Stimulated activated CD8-positive, alpha-beta memory T cell treated with anti-CD3 and anti-CD28 coated beads, Interleukin-15, amount 100 ng/mL, for 1 hour (primary cell): ENCODE data around the gene GNB5.
A peak's percentile ranks its signal among the peaks of the same experiment; 100 is the strongest.
"Not testable (repeated sequence)": the region's sequence is repeated elsewhere in the genome, so short reads cannot be mapped to it uniquely, and the experiment has no call there.

ENCODE experiments used
- DNase-seq: peaks from one replicate; pipeline ENCODE4 v3.0.0-alpha.2; 2020; ENCODE audit warnings: low read depth

Gene GNB5

DNA sequence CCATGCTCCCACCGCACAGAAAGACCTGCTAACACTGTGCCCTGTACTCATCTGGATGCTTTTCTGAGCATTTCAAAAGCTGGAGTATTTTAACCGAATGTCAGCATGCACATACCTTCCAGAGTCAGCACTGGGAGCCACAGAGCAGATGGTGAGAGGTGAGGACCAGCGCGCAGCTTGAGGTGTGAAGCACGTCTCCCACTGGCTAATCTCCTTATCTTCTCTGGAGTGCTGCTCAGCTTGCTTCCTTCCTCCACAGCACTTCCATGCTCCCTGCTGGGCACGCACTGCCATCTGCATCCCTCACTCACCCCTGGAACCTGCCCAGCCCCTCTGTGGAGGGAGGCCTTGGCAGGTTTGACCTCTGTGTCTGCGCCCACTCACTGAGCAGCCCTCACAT, at the start of gene GNB5:
Gene GNB5 (minus strand): TSS at position 186 of the 400 bp plus-strand sequence. CDS start 6,716 bp downstream, outside the sequence.
- no peak for DNase-seq

GRCh38 chr15:52240166-52240565, 49.0 kb upstream of the GNB5 start:
- no peak for DNase-seq

DNA sequence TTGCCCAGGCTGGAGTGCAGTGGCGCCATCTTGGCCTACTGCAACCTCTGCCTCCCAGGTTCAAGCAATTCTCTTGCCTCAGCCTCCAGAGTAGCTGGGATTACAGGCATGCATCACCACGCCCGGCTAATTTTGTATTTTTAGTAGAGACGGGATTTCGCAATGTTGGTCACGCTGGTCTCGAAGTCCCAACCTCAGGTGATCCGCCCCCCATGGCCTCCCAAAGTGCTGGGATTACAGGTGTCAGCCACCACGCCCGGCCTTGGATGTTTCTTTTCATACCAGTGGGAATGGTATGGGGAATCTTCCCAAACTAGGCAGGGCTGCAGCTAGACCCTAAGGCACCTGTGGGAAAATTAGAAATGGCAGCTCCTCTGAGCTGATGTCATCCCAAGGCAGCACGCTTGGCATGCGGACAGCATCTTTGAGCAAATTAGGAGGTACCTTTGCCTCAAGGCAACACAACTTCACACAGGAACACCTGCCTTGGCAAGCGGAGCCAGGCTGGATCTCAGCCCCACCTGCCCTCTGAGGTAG, 47.9 kb upstream of the GNB5 start:
- DNase-seq, result not testable (repeated sequence)

DNA sequence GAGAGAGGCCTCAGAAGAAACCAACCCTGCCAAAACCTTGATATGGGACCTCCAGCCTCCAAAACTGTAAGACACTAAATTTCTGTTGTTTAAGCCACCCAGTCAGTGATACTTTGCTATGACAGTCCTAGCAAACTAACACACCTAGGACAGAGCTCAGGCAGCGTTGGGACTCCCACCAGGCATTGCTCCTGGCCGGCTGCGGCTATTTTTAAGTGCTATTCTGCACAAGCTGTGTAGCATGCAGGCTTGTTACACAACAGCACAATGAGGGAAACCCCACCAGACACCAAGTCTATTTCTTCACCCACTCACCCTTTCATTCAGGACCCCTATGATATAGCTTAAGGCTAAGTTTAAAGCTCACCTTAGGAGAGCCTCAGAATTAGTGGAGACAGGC, 47.0 kb upstream of the GNB5 start:
- DNase-seq, result no peak

GRCh38 chr15:52236013-52236412, 44.8 kb upstream of the GNB5 start:
- no peak for DNase-seq

- no peak for DNase-seq
These were observed 43.7 kb upstream of the GNB5 start for GRCh38 chr15:52234596-52235541.

GRCh38 chr15:52233405-52233804, 42.2 kb upstream of the GNB5 start:
- DNase-seq, result no peak

DNA sequence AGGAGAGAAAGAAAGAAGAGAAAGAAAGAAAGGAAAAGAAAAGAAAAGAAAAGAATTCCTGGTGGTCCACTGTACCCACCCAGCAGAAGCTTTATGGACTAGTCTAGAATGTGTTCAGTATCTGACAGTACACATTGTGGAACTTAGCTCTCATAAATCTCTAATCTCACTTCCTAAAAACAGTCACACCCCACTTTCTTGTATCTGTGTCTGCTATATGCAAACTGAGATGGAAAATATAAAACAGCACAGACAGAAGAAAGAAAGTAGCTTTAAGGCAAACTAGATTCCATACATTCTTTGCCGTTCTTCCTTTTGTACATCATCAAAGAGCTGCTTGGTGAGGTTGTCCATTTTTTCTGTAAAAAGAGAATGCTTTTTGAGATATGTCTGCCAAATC, 41.1 kb upstream of the GNB5 start:
- DNase-seq, result no peak

GRCh38 chr15:52230073-52230472, 38.9 kb upstream of the GNB5 start:
- no peak for DNase-seq

- DNase-seq, result no peak
These were observed 37.7 kb upstream of the GNB5 start for GRCh38 chr15:52228921-52229320.

DNA sequence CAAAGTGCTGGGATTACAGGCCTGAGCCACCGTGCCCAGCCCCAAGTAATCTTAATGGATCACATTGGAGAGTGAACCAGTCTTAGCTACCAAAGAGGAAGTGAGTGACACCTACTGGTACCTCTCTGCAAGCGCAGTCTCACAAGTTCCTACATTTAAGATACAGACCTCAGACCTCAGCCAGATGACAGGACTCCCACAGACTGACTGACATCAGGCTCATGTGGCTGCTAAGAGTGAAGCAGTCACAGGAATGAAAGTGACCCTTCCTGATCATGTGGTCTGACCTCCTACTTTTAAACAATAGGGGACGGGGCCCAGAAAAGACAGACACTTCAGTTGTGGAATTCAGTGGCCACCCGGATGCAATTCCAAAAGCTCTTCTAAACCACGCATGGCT, 36.3 kb upstream of the GNB5 start:
- DNase-seq, result peak; percentile 49

GRCh38 chr15:52225230-52225629, 34.0 kb upstream of the GNB5 start:
- DNase-seq, result no peak

- DNase-seq, result no peak
These were observed 33.0 kb upstream of the GNB5 start for GRCh38 chr15:52224211-52224610.

- no peak for DNase-seq
These were observed 30.5 kb upstream of the GNB5 start for GRCh38 chr15:52221730-52222129.

- DNase-seq, result no peak
These were observed 29.9 kb upstream of the GNB5 start for GRCh38 chr15:52220937-52221660.

GRCh38 chr15:52220251-52220650, 29.1 kb upstream of the GNB5 start:
- DNase-seq, result no peak

DNA sequence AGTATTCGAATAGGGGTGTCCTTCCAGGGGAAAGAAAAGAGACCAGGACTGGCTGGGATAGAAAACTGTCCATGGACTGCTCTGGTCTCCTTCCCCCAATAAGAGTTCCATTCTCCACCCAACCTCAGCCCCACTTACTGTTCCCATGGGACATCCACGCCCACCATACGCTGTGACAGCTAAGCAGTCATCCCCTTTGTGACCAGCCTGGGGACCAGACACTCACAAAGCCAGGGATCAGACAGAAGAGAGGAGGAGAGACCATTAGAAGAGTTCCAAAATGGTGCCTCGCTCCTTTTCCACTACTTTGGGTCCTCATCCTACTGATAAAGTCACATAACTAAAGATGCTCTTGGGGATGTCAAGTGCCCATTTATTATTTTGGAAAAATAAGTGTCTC, 27.6 kb upstream of the GNB5 start:
- no peak for DNase-seq

GRCh38 chr15:52218371-52218770, 27.2 kb upstream of the GNB5 start:
- no peak for DNase-seq

DNA sequence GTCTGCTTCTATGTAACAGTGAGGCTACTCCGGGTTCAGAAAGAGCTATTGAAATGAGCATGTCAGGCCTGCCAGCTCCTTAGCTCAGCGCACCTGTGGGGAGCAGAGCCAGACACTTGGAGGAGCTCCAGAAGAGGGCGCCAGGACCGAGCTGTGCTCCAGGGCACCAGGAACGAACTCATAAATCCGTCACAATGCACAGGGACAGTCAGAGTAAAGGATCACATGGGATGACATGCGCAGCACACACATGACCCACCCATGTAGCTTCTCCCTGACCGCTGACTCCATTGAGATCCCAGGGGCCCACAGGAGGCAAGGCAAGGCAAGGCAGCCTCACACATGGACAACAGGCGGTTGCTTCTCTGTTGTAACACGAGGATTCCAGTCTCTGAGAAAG, 26.0 kb upstream of the GNB5 start:
- DNase-seq, result no peak

DNA sequence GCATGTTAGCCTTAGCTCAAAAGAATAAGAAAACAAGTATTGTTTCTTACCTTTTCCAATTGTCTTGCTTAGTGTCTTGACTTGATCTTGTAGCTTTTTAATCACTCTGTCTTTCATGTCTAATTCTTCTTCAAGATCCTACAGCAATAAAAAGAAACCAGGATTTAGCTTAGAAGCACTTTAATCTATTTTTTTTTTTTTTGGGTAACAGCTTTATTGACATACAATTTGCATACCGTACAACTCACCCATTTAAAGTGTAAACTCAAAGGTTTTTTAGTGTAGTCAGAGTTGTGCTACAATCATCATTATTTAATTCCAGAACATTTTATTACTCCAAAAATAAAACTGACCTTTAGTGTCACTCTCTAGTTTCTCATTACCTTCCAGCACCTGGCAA, 23.4 kb upstream of the GNB5 start:
- no peak for DNase-seq

- DNase-seq, result no peak
These were observed 22.0 kb upstream of the GNB5 start for GRCh38 chr15:52213206-52213605.

DNA sequence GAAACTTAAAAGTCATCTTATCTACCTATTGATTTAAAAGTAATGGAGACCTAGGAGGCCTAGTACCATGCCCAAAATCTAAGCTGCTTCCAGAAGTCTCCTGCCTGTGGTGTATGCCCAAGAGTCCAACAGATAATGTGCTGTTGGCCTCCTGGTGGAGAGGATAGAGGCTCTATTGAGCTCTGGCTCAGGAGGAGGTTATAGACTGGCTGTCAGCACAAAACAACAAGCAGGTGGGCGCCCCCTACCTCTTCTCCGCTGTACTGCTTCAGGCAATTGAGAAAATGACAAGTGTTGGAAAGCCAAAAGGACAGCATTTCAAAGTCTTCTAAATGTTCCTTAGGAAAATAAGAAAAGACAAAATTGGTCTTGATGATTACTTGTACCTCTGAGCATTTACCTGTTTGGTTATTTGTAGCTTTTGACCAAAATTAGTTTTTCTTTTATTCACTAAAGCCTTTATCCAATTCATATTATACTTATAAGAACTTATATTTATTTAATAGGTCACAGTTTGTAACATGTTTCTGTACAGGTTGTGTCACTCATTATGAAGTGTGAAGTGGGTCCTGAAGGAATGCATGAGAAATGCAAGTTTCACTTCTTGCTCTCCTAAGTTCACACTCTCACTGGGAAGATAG, 17.2 kb upstream of the GNB5 start:
- DNase-seq, result peak; percentile 56
